ENCODE data around the gene CBX4.

CBX4 gene

DNA sequence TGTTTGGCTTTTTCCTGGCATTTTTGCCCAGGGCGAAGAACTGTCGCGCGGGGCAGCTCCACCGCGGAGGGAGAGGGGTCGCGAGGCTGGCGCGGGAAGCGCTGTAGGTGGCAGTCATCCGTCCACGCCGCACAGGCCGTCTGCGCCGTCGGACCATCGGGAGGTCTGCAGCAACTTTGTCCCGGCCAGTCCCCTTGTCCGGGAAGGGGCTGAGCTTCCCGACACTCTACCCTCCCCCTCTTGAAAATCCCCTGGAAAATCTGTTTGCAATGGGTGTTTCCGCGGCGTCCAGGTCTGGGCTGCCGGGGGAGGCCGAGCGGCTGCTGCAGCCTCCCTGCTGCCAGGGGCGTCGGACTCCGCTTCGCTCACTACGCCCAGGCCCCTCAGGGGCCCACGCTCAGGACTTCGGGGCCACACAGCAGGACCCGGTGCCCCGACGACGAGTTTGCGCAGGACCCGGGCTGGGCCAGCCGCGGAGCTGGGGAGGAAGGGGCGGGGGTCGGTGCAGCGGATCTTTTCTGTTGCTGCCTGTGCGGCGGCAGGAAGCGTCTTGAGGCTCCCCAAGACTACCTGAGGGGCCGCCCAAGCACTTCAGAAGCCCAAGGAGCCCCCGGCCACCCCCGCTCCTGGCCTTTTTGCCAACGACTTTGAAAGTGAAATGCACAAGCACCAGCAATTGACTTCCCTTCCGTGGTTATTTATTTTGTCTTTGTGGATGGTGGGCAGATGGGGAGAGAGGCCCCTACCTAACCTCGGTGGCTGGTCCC, 2.3 kb upstream of the CBX4 start:
- Mint-ChIP-seq H3K27me3 (ENCODE audit: low read depth) (peaks cover 41% of the 10 kb centered on the region), H3K9me3 (no peaks in the 10 kb centered on the region), H3K27ac (peak overlapping the region; percentile 68), H3K36me3 (ENCODE audit: low read depth) (peaks cover 14% of the 10 kb centered on the region), H3K4me1 (ENCODE audit: low read depth) (peaks cover 20% of the 10 kb centered on the region), H3K4me3 (peak overlapping the region; percentile 66)
- no peak for DNase-seq (ENCODE audit: low spot score)

DNA sequence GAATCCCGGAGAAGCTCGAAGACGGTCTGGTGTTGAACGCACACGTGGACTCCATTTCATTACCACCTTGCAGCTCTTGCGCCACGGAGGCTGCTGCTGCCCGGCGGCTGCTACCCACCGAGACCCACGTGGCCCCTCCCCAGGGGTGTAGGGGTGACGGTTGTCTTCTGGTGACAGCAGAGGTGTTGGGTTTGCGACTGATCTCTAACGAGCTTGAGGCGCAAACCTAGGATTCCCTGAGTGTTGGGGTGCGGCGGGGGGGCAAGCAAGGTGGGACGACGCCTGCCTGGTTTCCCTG, 1.7 kb upstream of the CBX4 start:
- DNase-seq (ENCODE audit: low spot score): no peak
- H3K4me1 Mint-ChIP-seq (ENCODE audit: low read depth): peaks cover 18% of the 10 kb centered on the region
- H3K9me3 Mint-ChIP-seq: no peaks in the 10 kb centered on the region
- H3K27ac Mint-ChIP-seq: no peak overlapping the region
- peaks cover 36% of the 10 kb centered on the region for H3K27me3 Mint-ChIP-seq (ENCODE audit: low read depth)
- H3K4me3 Mint-ChIP-seq: no peak overlapping the region
- peaks cover 14% of the 10 kb centered on the region for H3K36me3 Mint-ChIP-seq (ENCODE audit: low read depth)

DNA sequence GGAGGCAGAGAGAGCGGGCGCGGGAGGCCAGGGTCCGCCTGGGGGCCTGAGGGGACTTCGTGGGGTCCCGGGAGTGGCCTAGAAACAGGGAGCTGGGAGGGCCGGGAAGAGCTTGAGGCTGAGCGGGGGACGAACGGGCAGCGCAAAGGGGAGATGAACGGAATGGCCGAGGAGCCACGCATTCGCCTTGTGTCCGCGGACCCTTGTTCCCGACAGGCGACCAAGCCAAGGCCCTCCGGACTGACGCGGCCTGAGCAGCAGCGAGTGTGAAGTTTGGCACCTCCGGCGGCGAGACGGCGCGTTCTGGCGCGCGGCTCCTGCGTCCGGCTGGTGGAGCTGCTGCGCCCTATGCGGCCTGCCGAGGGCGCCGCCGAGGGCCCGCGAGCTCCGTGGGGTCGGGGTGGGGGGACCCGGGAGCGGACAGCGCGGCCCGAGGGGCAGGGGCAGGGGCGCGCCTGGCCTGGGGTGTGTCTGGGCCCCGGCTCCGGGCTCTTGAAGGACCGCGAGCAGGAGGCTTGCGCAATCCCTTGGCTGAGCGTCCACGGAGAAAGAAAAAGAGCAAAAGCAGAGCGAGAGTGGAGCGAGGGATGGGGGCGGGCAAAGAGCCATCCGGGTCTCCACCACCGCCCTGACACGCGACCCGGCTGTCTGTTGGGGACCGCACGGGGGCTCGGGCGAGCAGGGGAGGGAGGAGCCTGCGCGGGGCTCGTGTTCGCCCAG, 1.2 kb upstream of the CBX4 start:
- no peaks in the 10 kb centered on the region for H3K9me3 Mint-ChIP-seq
- peak overlapping the region; percentile 45 for H3K27ac Mint-ChIP-seq
- H3K4me1 Mint-ChIP-seq (ENCODE audit: low read depth): peaks cover 18% of the 10 kb centered on the region
- DNase-seq (ENCODE audit: low spot score): no peak
- peaks cover 32% of the 10 kb centered on the region for H3K27me3 Mint-ChIP-seq (ENCODE audit: low read depth)
- H3K4me3 Mint-ChIP-seq: peak overlapping the region; percentile 54
- peaks cover 17% of the 10 kb centered on the region for H3K36me3 Mint-ChIP-seq (ENCODE audit: low read depth)

DNA sequence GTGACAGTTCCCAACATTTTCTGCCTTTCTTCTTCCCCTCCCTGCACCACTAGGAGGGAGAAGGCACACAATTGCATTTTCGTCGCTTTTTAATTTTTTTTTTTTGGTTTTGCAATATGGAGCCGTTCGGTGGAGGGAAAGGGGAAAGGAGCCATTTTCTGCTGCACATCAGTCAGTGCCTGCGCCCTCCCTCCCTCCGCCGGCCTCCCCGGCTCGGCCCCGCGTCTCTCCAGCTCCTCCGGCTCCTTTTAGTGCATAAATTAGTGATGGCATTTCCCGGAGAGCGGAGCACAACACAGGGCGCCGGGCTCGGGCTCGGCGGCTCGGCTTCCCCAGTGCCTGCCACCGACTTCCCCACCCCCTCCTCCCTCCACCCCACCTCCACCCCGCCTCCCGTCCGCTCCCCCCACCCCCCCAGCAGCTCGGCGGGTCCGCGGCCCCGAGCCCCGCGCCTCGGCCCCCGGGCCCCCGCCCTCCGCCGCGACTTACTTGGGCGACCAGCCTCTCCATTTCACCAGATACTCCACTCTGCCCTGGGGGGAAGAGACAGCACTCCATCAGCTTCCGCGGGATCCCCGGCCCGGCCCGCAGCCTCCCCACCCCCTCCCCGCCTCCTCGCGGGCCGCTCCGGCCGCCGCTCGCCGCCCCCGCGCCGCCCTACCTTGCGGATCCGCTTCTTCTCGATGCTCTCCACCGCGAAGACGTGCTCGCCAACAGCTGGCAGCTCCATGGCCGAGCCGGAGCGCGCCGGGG, 542 bp downstream of the CBX4 start:
- Mint-ChIP-seq H3K9me3 (no peaks in the 10 kb centered on the region), H3K27ac (peak overlapping the region; percentile 91), H3K4me1 (ENCODE audit: low read depth) (peaks cover 18% of the 10 kb centered on the region), H3K4me3 (peak overlapping the region; percentile 91), H3K27me3 (ENCODE audit: low read depth) (peaks cover 27% of the 10 kb centered on the region), H3K36me3 (ENCODE audit: low read depth) (peaks cover 27% of the 10 kb centered on the region)
- peak; percentile 58 for DNase-seq (ENCODE audit: low spot score)

DNA sequence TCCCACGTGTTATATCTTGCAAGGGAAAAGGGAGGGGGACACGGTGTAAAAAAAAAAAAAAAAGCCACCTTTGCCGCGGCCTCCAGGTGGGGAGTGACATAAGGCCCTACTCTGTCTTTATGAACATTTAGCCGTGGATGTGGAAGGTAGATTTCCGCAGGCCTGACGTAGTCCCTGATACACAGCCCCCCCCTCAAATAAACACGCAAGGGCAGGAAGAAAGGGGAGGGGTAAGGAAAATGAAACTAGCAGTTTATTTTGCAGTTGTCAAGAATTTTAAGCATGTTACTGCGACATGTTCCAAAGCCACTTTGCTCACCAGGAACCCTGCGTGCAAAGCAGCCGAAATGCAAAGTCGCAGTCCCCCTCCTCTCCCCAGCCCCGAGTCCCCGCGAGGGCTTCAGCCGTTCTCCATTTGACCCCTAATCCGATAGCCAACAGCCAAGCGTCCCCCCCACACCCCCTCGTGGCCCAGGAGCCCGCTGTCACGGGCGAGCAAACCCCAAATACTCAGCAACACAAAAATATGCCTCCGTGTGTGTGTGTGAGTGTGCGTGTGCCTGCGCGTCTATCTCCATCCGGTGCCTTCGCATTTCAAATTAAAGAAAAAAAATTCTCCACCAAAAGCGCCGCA, 1.2 kb downstream of the CBX4 start:
- Mint-ChIP-seq H3K27me3 (ENCODE audit: low read depth) (peaks cover 22% of the 10 kb centered on the region), H3K9me3 (no peaks in the 10 kb centered on the region), H3K27ac (peak overlapping the region; percentile 91), H3K4me3 (peak overlapping the region; percentile 91), H3K4me1 (ENCODE audit: low read depth) (peaks cover 17% of the 10 kb centered on the region), H3K36me3 (ENCODE audit: low read depth) (peaks cover 29% of the 10 kb centered on the region)
- DNase-seq (ENCODE audit: low spot score): no peak

DNA sequence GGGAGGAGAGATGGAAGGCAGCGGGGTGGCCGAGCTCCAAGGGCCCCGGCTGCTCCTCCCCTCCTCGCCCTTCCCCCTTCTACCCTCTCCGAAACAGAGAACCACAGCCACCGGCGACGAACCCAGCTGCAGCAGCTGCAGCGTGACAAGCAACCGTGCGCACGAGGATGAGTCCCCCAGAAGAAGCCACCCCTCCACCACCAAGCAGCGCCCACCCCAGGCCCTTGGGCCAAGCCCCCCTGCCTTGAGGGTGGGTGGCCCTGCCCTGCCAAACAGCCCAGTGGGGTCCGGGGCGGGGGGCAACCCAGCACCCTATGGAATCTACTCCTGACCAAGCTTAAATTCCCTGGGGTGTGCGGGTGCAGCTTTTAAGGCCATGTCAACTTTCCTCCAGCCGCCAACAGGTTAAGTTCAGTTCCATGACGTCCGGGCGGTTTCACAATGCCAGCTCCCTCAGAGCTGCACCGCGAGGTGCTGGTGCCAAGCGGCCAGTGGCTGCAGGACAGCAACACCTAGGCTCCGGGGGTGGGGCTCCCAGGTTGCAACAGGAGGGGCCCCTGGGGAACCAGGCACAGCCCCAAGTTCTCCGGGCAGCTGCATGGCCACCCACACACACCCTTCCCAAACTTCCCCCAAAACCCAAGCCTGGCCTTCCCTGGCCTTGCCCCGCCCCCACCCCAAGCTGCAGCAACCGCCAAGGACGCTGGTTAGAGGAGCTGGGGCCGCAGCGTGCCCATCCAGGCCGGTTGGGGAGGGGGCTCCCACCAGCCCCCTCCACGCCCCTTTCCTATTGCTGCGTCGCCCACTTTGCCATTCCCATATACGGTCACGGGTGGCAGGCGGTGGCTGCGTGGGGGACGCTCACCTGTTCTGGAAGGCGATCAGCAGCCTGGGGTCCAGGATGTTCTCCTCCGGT, 2.0 kb downstream of the CBX4 start:
- peaks cover 31% of the 10 kb centered on the region for H3K36me3 Mint-ChIP-seq (ENCODE audit: low read depth)
- H3K27ac Mint-ChIP-seq: peak overlapping the region; percentile 91
- H3K4me1 Mint-ChIP-seq (ENCODE audit: low read depth): peaks cover 14% of the 10 kb centered on the region
- H3K27me3 Mint-ChIP-seq (ENCODE audit: low read depth): peaks cover 15% of the 10 kb centered on the region
- peak overlapping the region; percentile 91 for H3K4me3 Mint-ChIP-seq
- H3K9me3 Mint-ChIP-seq: no peaks in the 10 kb centered on the region
- DNase-seq (ENCODE audit: low spot score): peak; percentile 52

GRCh38 chr17:79836510-79836971, 2.7 kb downstream of the CBX4 start:
- peak overlapping the region; percentile 41 for H3K27ac Mint-ChIP-seq
- H3K9me3 Mint-ChIP-seq: no peaks in the 10 kb centered on the region
- peaks cover 31% of the 10 kb centered on the region for H3K36me3 Mint-ChIP-seq (ENCODE audit: low read depth)
- H3K27me3 Mint-ChIP-seq (ENCODE audit: low read depth): peaks cover 10% of the 10 kb centered on the region
- peak overlapping the region; percentile 91 for H3K4me3 Mint-ChIP-seq
- no peak for DNase-seq (ENCODE audit: low spot score)
- H3K4me1 Mint-ChIP-seq (ENCODE audit: low read depth): peaks cover 11% of the 10 kb centered on the region

DNA sequence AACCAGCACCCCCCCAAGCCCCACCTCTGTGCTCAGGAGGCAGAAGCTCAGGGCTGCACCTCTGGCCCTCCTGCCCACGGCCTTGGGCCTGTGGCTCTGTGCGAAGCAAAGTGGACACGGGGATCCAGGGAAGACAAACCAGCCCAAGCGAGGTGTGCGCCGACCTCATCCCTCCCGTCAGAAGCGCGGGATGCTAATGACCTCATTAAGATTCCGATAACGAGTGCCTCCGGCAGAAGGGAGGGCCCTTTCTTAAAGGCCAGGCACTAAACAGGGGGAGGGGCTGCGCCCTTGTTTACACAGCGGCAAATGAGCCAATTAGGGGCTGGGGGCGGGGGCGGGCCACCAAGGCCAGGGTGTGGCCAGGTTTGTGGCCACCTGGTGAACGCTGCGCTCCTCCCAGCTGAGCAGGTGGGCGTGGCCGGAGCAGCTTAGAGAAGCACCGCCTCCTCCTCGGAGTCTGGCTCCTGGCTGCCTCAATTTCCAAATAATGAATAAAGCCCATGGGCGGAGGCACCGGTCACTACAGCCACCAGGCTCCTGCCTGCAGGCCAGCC, 3.2 kb downstream of the CBX4 start:
- Mint-ChIP-seq H3K4me1 (ENCODE audit: low read depth) (peaks cover 11% of the 10 kb centered on the region), H3K27ac (no peak overlapping the region), H3K9me3 (no peaks in the 10 kb centered on the region), H3K4me3 (peak overlapping the region; percentile 5), H3K36me3 (ENCODE audit: low read depth) (peaks cover 31% of the 10 kb centered on the region), H3K27me3 (ENCODE audit: low read depth) (peaks cover 5% of the 10 kb centered on the region)
- no peak for DNase-seq (ENCODE audit: low spot score)

DNA sequence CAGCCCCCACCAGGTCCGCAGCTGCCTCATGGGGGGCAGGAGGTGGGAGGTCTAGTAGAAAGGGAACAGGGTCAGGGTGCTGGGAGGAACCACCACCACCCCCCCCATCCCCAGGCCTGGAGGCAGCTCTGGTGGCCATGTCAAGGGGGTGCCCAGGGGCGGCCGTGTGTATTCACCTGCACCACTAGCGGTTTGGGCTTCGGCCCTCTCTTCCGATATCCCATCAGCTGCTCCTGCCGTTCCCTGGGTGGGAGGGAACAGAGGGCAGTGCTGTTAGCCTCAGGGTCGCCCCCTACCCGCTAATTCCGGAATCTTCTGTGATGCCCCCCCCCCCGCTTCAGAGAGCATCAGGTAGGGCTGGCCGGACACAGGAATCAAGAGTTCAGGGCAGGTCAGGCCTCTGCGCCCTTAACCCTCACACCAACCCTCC, 3.8 kb downstream of the CBX4 start:
- Mint-ChIP-seq H3K4me3 (peak overlapping the region; percentile 5), H3K27me3 (ENCODE audit: low read depth) (peaks cover 3% of the 10 kb centered on the region), H3K36me3 (ENCODE audit: low read depth) (peaks cover 31% of the 10 kb centered on the region), H3K9me3 (no peaks in the 10 kb centered on the region), H3K4me1 (ENCODE audit: low read depth) (peaks cover 13% of the 10 kb centered on the region), H3K27ac (no peak overlapping the region)
- no peak for DNase-seq (ENCODE audit: low spot score)

GRCh38 chr17:79834565-79835469, 4.4 kb downstream of the CBX4 start:
- DNase-seq (ENCODE audit: low spot score): no peak
- H3K36me3 Mint-ChIP-seq (ENCODE audit: low read depth): peaks cover 31% of the 10 kb centered on the region
- peaks cover under 1% of the 10 kb centered on the region for H3K27me3 Mint-ChIP-seq (ENCODE audit: low read depth)
- H3K9me3 Mint-ChIP-seq: no peaks in the 10 kb centered on the region
- no peak overlapping the region for H3K27ac Mint-ChIP-seq
- peak overlapping the region; percentile 7 for H3K4me3 Mint-ChIP-seq
- H3K4me1 Mint-ChIP-seq (ENCODE audit: low read depth): peaks cover 15% of the 10 kb centered on the region

DNA sequence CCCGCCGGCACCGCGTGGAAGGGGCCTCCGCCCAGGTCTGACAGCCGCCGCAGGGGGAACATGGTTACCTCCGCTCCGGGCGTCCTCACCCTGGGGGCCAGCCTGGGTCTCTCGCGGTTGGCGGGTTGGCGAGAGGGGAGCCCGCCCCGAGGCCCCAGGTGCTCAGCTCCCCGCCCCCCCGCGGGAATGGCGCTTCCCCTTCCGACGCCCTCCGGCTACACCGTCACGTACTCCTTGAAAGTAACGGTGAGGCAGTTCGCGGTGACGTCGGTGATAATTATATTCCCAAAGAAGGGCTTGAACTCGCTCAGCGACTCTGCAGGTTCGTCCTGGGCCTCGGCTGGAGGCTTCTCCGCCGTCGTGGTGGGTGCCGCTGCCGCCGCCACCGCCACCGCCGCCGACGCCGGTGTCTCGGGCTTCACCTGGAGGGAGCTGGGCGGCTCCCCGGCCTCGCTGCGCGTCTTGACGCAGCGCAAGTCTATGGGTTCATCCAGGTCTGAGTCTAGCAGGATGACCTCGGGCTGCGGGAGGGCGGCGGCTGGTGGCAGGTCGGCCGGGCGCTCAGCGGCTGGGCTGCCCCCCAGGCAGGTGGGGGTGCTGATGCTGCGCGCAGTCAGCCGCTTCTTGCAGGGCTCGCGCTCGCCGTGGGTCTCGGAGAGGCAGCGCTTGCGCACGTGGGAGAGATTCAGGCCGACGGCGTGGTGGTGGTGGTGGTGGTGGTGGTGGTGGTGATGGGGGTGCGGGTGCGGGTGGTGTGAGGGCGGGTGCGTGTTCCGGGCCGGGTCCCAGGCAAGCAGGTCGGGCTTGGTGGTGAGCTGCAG, 5.3 kb downstream of the CBX4 start:
- H3K4me1 Mint-ChIP-seq (ENCODE audit: low read depth): peaks cover 19% of the 10 kb centered on the region
- no peaks in the 10 kb centered on the region for H3K9me3 Mint-ChIP-seq
- H3K4me3 Mint-ChIP-seq: no peak overlapping the region
- DNase-seq (ENCODE audit: low spot score): no peak
- no peak overlapping the region for H3K27ac Mint-ChIP-seq
- no peaks in the 10 kb centered on the region for H3K27me3 Mint-ChIP-seq (ENCODE audit: low read depth)
- peaks cover 31% of the 10 kb centered on the region for H3K36me3 Mint-ChIP-seq (ENCODE audit: low read depth)

All from T-helper 2 cell treated with Interferon-gamma antibody and Interleukin-4, amounts not matched to agents 5 μg/mL and 100 μg/mL, for 36 hours (primary cell).